Neuronal stem cell (in vitro differentiated cells): ENCODE measurements around the gene PLEK2.

Experiments
- DNase-seq: peaks from one replicate; pipeline ENCODE4 v3.0.0-alpha.2; 2013; ENCODE audit warnings: low spot score
- H2AFZ ChIP-seq: one replicate; pipeline ENCODE4 v1.6.1; 2013; ENCODE audit warnings: mild to moderate bottlenecking, low read length, inconsistent platforms
- H2AK5ac ChIP-seq: 2 replicates; pipeline ENCODE4 v1.6.1; 2013; ENCODE audit warnings: low read depth, mild to moderate bottlenecking, inconsistent platforms, low read length, moderate library complexity, mixed read lengths
- H2BK120ac ChIP-seq: 2 replicates; pipeline ENCODE4 v1.6.1; 2013; ENCODE audit warnings: low read depth, mild to moderate bottlenecking, inconsistent platforms, low read length, moderate library complexity, mixed read lengths
- H2BK12ac ChIP-seq: one replicate; pipeline ENCODE4 v1.6.1; 2013; ENCODE audit warnings: low read length, inconsistent platforms
- H2BK15ac ChIP-seq: 2 replicates; pipeline ENCODE4 v1.6.1; 2013; ENCODE audit warnings: mild to moderate bottlenecking, low read length, inconsistent platforms, mixed read lengths
- H2BK5ac ChIP-seq: one replicate; pipeline ENCODE4 v1.6.1; 2013; ENCODE audit warnings: inconsistent platforms, mild to moderate bottlenecking, low read length, moderate library complexity
- H3K14ac ChIP-seq: one replicate; pipeline ENCODE4 v1.6.1; 2013; ENCODE audit warnings: low read length, inconsistent platforms
- H3K18ac ChIP-seq: 2 replicates; pipeline ENCODE4 v1.6.1; 2013; ENCODE audit warnings: low read length, inconsistent platforms
- H3K23ac ChIP-seq: 2 replicates; pipeline ENCODE4 v1.6.1; 2013; ENCODE audit warnings: low read depth, mild to moderate bottlenecking, mixed read lengths, low read length, inconsistent platforms; ENCODE audit not compliant: poor library complexity
- H3K27ac ChIP-seq: replicated peaks from 3 replicates; pipeline ENCODE4 v1.5.1; 2013; ENCODE audit warnings: low read length, inconsistent platforms
- H3K27me3 ChIP-seq, 3 experiments: 2 replicates each; pipeline ENCODE4 v1.6.1; 2013; ENCODE audit warnings: low read length in 3 of 3, mild to moderate bottlenecking in 2 of 3, inconsistent platforms in 1 of 3, low read depth in 1 of 3, mixed read lengths in 1 of 3, moderate library complexity in 1 of 3; ENCODE audit not compliant: control insufficient read depth in 3 of 3, insufficient read depth in 3 of 3
- H3K36me3 ChIP-seq, 2 donors: replicated peaks in 1 of 2; 2 replicates each; pipeline ENCODE4 v1.6.1; 2013; ENCODE audit warnings: low read length in 2 of 2; ENCODE audit not compliant: control insufficient read depth in 2 of 2, insufficient read depth in 2 of 2
- H3K4ac ChIP-seq: 2 replicates; pipeline ENCODE4 v1.6.1; 2013; ENCODE audit warnings: inconsistent platforms, mild to moderate bottlenecking, low read length, moderate library complexity
- H3K4me1 ChIP-seq, 2 donors: 1 replicate in 1 of 2; 2 replicates in 1 of 2; pipeline ENCODE4 v1.6.1; 2013; ENCODE audit warnings: low read length in 2 of 2, low read depth in 1 of 2; ENCODE audit not compliant: control insufficient read depth in 2 of 2, insufficient read depth in 1 of 2
- H3K4me2 ChIP-seq: one replicate; pipeline ENCODE4 v1.6.1; 2013; ENCODE audit warnings: mild to moderate bottlenecking, low read length, inconsistent platforms; ENCODE audit not compliant: insufficient read depth, poor library complexity, severe bottlenecking
- H3K4me3 ChIP-seq, 2 donors: 2 replicates each; pipeline ENCODE4 v1.5.1; 2013; ENCODE audit warnings: low read length in 2 of 2, mild to moderate bottlenecking in 2 of 2, inconsistent platforms in 1 of 2, moderate library complexity in 1 of 2
- H3K79me1 ChIP-seq: one replicate; pipeline ENCODE4 v1.6.1; 2013; ENCODE audit warnings: low read depth, mild to moderate bottlenecking, inconsistent platforms, low read length, moderate library complexity
- H3K9ac ChIP-seq: one replicate; pipeline ENCODE4 v1.6.1; 2013; ENCODE audit warnings: mild to moderate bottlenecking, low read depth, low read length, inconsistent platforms; ENCODE audit not compliant: poor library complexity
- H3K9me3 ChIP-seq, 2 donors: replicated peaks in 1 of 2; 2 replicates each; pipeline versions ENCODE3 to v1.6.1; 2013; ENCODE audit warnings: low read length in 2 of 2, mild to moderate bottlenecking in 2 of 2, inconsistent platforms in 1 of 2, low read depth in 1 of 2, mixed read lengths in 1 of 2, moderate library complexity in 1 of 2; ENCODE audit not compliant: control insufficient read depth in 2 of 2, insufficient read depth in 1 of 2
- H4K8ac ChIP-seq: one replicate; pipeline ENCODE4 v1.6.1; 2013; ENCODE audit warnings: low read depth, mild to moderate bottlenecking, inconsistent platforms, low read length, moderate library complexity
- H4K91ac ChIP-seq: one replicate; pipeline ENCODE4 v1.6.1; 2013; ENCODE audit warnings: low read length, low read depth, mild to moderate bottlenecking, inconsistent platforms; ENCODE audit not compliant: poor library complexity
- WGBS, 2 donors: extraction: QIAGEN DNeasy Blood & Tissue Kit; methylation state at CpG; one replicate each; pipeline ENCODE4 v1.1.7; 2013; ENCODE audit warnings: missing lambda C conversion rate in 2 of 2, mixed read lengths in 1 of 2; ENCODE audit not compliant: insufficient read length in 2 of 2, insufficient replicate concordance in 1 of 2; ENCODE audit errors: extremely low coverage in 2 of 2; 5-methylcytosine and 5-hydroxymethylcytosine counted together

Gene PLEK2

GRCh38 chr14:67436006-67436866, 24.3 kb upstream of the PLEK2 start:
- H3K14ac ChIP-seq, result no peak overlapping the region
- H3K18ac ChIP-seq, result peak overlapping the region; percentile 13
- H3K27ac ChIP-seq, result no peak overlapping the region
- no peak overlapping the region for H3K23ac ChIP-seq
- no peak overlapping the region for H2BK120ac ChIP-seq
- peaks cover 0 to 38% (median 0%) of the 10 kb centered on the region in 3 experiments for H3K27me3 ChIP-seq
- H2BK12ac ChIP-seq, result no peak overlapping the region
- DNase-seq, result no peak
- no peaks in the 10 kb centered on the region for H3K79me1 ChIP-seq
- H3K9ac ChIP-seq, result no peak overlapping the region
- H3K4me2 ChIP-seq, result no peak overlapping the region
- no peaks in the 10 kb centered on the region for H3K36me3 ChIP-seq
- H2BK5ac ChIP-seq, result no peak overlapping the region
- no peak overlapping the region for H2BK15ac ChIP-seq
- no peak overlapping the region for H4K8ac ChIP-seq
- H2AFZ ChIP-seq, result no peak overlapping the region
- no peak overlapping the region for H3K4ac ChIP-seq
- no peaks in the 10 kb centered on the region for H3K9me3 ChIP-seq
- no CpG with 5 or more reads among the region's 10 CpGs for WGBS, 2 donors
- no peak overlapping the region for H2AK5ac ChIP-seq
- H3K4me1 ChIP-seq, result no peaks in the 10 kb centered on the region
- no peak overlapping the region for H4K91ac ChIP-seq
- no peak overlapping the region for H3K4me3 ChIP-seq

- Histone ChIP-seq H3K14ac (no peak overlapping the region), H2BK15ac (no peak overlapping the region), H3K27ac (no peak overlapping the region), H2AFZ (no peak overlapping the region), H2BK12ac (no peak overlapping the region), H3K4ac (no peak overlapping the region), H3K18ac (no peak overlapping the region), H3K27me3 (peaks cover 0 to 34% (median 0%) of the 10 kb centered on the region in 3 experiments), H3K4me2 (no peak overlapping the region), H3K9ac (no peak overlapping the region), H3K4me1 (peaks cover 0 to 2% of the 10 kb centered on the region in 2 donors), H2BK120ac (no peak overlapping the region), H3K79me1 (no peaks in the 10 kb centered on the region), H2BK5ac (no peak overlapping the region), H3K4me3 (no peak overlapping the region), H2AK5ac (no peak overlapping the region), H3K9me3 (no peaks in the 10 kb centered on the region), H3K36me3 (no peaks in the 10 kb centered on the region), H4K8ac (no peak overlapping the region), H4K91ac (no peak overlapping the region), H3K23ac (no peak overlapping the region)
- no peak for DNase-seq
- WGBS, 2 donors, result no CpG with 5 or more reads among the region's 5 CpGs
Measured at GRCh38 chr14:67435603-67436002, 23.6 kb upstream of the PLEK2 start.

- H2BK5ac ChIP-seq, result no peak overlapping the region
- H3K18ac ChIP-seq, result no peak overlapping the region
- H3K79me1 ChIP-seq, result no peaks in the 10 kb centered on the region
- H2AFZ ChIP-seq, result no peak overlapping the region
- H3K9ac ChIP-seq, result no peak overlapping the region
- H4K91ac ChIP-seq, result no peak overlapping the region
- H2AK5ac ChIP-seq, result no peak overlapping the region
- peaks cover 0 to 44% (median 0%) of the 10 kb centered on the region in 3 experiments for H3K27me3 ChIP-seq
- no peak overlapping the region for H2BK120ac ChIP-seq
- no peak overlapping the region for H2BK12ac ChIP-seq
- WGBS, 2 donors, result no CpG with 5 or more reads among the region's 7 CpGs
- no peak overlapping the region for H3K4me2 ChIP-seq
- H3K4me3 ChIP-seq, result no peak overlapping the region
- H3K14ac ChIP-seq, result no peak overlapping the region
- DNase-seq, result no peak
- H3K23ac ChIP-seq, result no peak overlapping the region
- peaks cover 0 to 2% of the 10 kb centered on the region in 2 donors for H3K4me1 ChIP-seq
- H3K27ac ChIP-seq, result no peak overlapping the region
- H3K9me3 ChIP-seq, result no peaks in the 10 kb centered on the region
- no peaks in the 10 kb centered on the region for H3K36me3 ChIP-seq
- no peak overlapping the region for H3K4ac ChIP-seq
- no peak overlapping the region for H2BK15ac ChIP-seq
- no peak overlapping the region for H4K8ac ChIP-seq
Measured at GRCh38 chr14:67432050-67432564, 20.1 kb upstream of the PLEK2 start.

- Histone ChIP-seq H3K4me2 (no peak overlapping the region), H3K18ac (no peak overlapping the region), H2BK120ac (no peak overlapping the region), H3K9ac (no peak overlapping the region), H4K8ac (no peak overlapping the region), H3K9me3 (no peaks in the 10 kb centered on the region), H2BK15ac (no peak overlapping the region), H3K4ac (no peak overlapping the region), H3K27ac (no peak overlapping the region), H3K14ac (no peak overlapping the region), H3K23ac (no peak overlapping the region), H3K4me1 (peaks cover 2 to 4% of the 10 kb centered on the region in 2 donors), H3K4me3 (no peak overlapping the region), H2AFZ (no peak overlapping the region), H2AK5ac (no peak overlapping the region), H3K27me3 (peaks cover 0 to 33% (median 0%) of the 10 kb centered on the region in 3 experiments), H2BK5ac (no peak overlapping the region), H2BK12ac (no peak overlapping the region), H3K36me3 (no peaks in the 10 kb centered on the region), H4K91ac (no peak overlapping the region), H3K79me1 (no peaks in the 10 kb centered on the region)
- DNase-seq, result no peak
- WGBS, 2 donors, result no CpG with 5 or more reads among the region's 9 CpGs
Measured at GRCh38 chr14:67429510-67430205, 17.7 kb upstream of the PLEK2 start.
